DND-41 (cell line): ENCODE data around the gene TMEM138.

Experiments
- EZH2 ChIP-seq: IDR thresholded peaks from 3 replicates; pipeline ENCODE4 v1.6.1; 2012; ENCODE audit warnings: borderline replicate concordance, low read depth, mild to moderate bottlenecking, moderate library complexity, low read length, inconsistent platforms; ENCODE audit not compliant: severe bottlenecking
- TF ChIP-seq, protein P1 (sequence below): IDR thresholded peaks from 2 replicates; pipeline ENCODE4 v1.5.1; 2012; ENCODE audit warnings: borderline replicate concordance, low read length, moderate library complexity, mild to moderate bottlenecking; ENCODE audit not compliant: poor library complexity, severe bottlenecking; ENCODE audit errors: extremely low read depth

DNA sequence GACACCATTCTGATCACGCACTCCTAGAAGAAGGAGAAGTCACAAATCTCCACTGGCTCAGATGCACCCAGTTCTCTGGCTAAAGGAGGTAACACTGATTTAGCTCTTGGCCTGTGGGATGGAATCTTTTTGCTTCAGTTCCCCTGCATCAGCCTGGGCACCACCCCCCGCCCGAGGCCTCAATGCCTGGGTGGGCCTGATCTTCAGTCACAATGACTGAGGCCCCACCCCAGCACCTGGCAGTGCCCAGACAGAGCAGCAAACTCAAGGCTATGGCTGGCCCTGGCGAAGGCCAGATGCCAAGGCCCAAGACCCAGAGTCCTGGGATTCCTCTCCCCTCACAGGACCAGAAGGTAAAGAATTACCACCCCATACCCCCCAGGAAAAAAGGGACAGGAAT is 5.5 kb upstream of the TMEM138 start:
- TF ChIP-seq, protein P1, sequence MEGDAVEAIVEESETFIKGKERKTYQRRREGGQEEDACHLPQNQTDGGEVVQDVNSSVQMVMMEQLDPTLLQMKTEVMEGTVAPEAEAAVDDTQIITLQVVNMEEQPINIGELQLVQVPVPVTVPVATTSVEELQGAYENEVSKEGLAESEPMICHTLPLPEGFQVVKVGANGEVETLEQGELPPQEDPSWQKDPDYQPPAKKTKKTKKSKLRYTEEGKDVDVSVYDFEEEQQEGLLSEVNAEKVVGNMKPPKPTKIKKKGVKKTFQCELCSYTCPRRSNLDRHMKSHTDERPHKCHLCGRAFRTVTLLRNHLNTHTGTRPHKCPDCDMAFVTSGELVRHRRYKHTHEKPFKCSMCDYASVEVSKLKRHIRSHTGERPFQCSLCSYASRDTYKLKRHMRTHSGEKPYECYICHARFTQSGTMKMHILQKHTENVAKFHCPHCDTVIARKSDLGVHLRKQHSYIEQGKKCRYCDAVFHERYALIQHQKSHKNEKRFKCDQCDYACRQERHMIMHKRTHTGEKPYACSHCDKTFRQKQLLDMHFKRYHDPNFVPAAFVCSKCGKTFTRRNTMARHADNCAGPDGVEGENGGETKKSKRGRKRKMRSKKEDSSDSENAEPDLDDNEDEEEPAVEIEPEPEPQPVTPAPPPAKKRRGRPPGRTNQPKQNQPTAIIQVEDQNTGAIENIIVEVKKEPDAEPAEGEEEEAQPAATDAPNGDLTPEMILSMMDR, result no peak
- no peak for TF ChIP-seq EZH2
